Measurements from ENCODE around the gene ISCA2.
A peak's percentile ranks its signal among the peaks of the same experiment; 100 is the strongest.

The ISCA2 gene

DNA sequence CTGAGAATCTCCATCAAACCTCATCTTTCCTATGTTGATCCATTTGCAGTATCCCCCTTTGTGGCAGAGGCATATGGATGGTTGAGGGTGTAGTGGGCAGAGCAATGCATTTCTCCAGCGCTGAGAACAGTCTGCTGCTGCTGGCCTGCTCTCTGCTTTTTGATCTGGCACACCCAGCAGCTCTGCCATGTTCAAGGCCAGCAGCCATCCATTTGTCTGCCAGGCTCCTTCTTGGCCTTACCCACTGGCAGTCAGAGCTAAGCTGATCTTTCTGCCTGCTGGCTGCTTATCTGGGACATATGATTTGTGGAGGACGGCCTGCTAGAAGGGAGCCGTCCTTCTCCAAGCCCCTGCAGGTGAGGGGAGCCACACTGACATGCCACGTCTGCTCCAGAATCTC lies 17.5 kb upstream of the ISCA2 start:
- H3K9me3 ChIP-seq (ENCODE audit: insufficient read depth, low read length): no peaks in the 10 kb centered on the region
- H3K4me2 ChIP-seq (ENCODE audit: low read length): no peak overlapping the region
- no peak overlapping the region for H3K9ac ChIP-seq (ENCODE audit: low read length)
- H3K4me1 ChIP-seq (ENCODE audit: low read length): peaks cover 9% of the 10 kb centered on the region; the same call in 1 of the 2 replicates
- TF ChIP-seq, protein P1, sequence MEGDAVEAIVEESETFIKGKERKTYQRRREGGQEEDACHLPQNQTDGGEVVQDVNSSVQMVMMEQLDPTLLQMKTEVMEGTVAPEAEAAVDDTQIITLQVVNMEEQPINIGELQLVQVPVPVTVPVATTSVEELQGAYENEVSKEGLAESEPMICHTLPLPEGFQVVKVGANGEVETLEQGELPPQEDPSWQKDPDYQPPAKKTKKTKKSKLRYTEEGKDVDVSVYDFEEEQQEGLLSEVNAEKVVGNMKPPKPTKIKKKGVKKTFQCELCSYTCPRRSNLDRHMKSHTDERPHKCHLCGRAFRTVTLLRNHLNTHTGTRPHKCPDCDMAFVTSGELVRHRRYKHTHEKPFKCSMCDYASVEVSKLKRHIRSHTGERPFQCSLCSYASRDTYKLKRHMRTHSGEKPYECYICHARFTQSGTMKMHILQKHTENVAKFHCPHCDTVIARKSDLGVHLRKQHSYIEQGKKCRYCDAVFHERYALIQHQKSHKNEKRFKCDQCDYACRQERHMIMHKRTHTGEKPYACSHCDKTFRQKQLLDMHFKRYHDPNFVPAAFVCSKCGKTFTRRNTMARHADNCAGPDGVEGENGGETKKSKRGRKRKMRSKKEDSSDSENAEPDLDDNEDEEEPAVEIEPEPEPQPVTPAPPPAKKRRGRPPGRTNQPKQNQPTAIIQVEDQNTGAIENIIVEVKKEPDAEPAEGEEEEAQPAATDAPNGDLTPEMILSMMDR (IDR thresholded peaks at IDR 0.05; ENCODE audit: low read depth, low read length): no peak
- TF ChIP-seq EZH2phosphoT487 (IDR thresholded peaks at IDR 0.05; ENCODE audit: low read depth): no peak
- peaks cover 16% of the 10 kb centered on the region for H3K36me3 ChIP-seq (replicated peaks; ENCODE audit: low read depth, low read length)
- H3K27ac ChIP-seq (ENCODE audit: low read length): no peak overlapping the region
- no peak overlapping the region for H3K4me3 ChIP-seq (ENCODE audit: low read length)
- H3K79me2 ChIP-seq (ENCODE audit: low read length): no peaks in the 10 kb centered on the region
- no peaks in the 10 kb centered on the region for H3K27me3 ChIP-seq (ENCODE audit: low read depth, low read length)
- no peak overlapping the region for H2AFZ ChIP-seq (ENCODE audit: low read depth, low read length)
- H4K20me1 ChIP-seq (ENCODE audit: insufficient read depth, low read length): no peaks in the 10 kb centered on the region

DNA sequence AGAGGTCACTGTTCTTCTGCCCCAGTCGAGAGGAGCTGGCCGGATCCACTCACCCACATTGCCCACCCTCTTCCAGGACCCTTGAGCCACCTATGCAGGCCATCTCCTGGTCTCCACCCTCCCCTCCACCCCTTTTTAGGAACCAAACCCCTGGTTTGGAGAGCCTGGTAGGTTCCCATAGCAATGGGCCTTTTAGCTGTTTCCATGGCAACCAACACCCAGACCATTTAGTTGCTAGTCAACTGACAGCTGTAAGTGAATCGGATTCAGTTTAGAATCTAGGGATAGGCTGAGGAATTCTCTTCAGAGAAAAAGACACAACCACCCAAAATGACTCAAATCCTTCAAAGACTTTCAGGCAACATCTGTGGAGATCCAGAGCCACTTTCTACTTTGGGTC lies 17.0 kb upstream of the ISCA2 start:
- Histone ChIP-seq H3K4me2 (ENCODE audit: low read length) (no peak overlapping the region), H3K36me3 (replicated peaks; ENCODE audit: low read depth, low read length) (peaks cover 16% of the 10 kb centered on the region), H3K9me3 (ENCODE audit: insufficient read depth, low read length) (no peaks in the 10 kb centered on the region), H2AFZ (ENCODE audit: low read depth, low read length) (no peak overlapping the region), H3K79me2 (ENCODE audit: low read length) (no peaks in the 10 kb centered on the region), H3K27me3 (ENCODE audit: low read depth, low read length) (no peaks in the 10 kb centered on the region), H4K20me1 (ENCODE audit: insufficient read depth, low read length) (no peaks in the 10 kb centered on the region), H3K4me1 (ENCODE audit: low read length) (peaks cover 9% of the 10 kb centered on the region; the same call in 1 of the 2 replicates), H3K9ac (ENCODE audit: low read length) (no peak overlapping the region), H3K4me3 (ENCODE audit: low read length) (no peak overlapping the region), H3K27ac (ENCODE audit: low read length) (no peak overlapping the region)
- TF ChIP-seq EZH2phosphoT487 (IDR thresholded peaks at IDR 0.05; ENCODE audit: low read depth): no peak
- TF ChIP-seq, protein P1 (IDR thresholded peaks at IDR 0.05; ENCODE audit: low read depth, low read length): no peak

DNA sequence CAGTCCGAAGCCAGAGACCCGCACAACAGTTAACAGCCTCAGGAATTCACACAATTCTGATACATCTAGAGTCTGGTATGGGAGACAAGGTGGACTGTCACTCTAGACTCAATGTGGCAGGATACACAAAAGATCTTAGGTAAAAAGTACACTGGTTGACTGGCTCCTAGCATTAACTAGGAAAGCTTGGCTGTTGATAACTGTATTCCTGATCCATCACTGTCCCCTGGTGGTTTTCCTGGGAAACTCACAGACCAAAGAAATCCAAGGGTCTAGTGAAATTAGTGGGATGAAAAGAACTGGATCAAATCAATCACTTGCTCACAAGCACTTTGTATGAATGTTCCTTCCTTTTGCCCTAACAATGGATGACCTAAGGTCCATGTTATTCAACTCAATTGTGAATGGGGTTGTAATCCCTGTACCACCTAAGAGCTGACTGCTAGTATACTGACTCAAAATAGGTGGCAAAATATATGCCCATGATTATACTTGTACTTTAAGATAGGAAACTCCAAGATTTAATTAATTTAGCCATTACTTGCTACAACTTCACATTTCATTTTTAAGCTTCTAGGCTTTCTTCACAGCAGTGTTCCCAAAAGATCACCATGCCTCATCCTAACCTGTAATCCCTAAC lies 14.4 kb upstream of the ISCA2 start:
- H3K27ac ChIP-seq (ENCODE audit: low read length): no peak overlapping the region

GRCh38 chr14:74480046-74480445 lies 13.5 kb upstream of the ISCA2 start:
- no peak overlapping the region for H3K4me3 ChIP-seq (ENCODE audit: low read length)
- no peak overlapping the region for H3K4me2 ChIP-seq (ENCODE audit: low read length)
- no peaks in the 10 kb centered on the region for H4K20me1 ChIP-seq (ENCODE audit: insufficient read depth, low read length)
- TF ChIP-seq, protein P1 (IDR thresholded peaks at IDR 0.05; ENCODE audit: low read depth, low read length): no peak
- TF ChIP-seq EZH2phosphoT487 (IDR thresholded peaks at IDR 0.05; ENCODE audit: low read depth): no peak
- H3K27ac ChIP-seq (ENCODE audit: low read length): no peak overlapping the region
- no peaks in the 10 kb centered on the region for H3K9me3 ChIP-seq (ENCODE audit: insufficient read depth, low read length)
- peaks cover 14% of the 10 kb centered on the region for H3K36me3 ChIP-seq (replicated peaks; ENCODE audit: low read depth, low read length)
- H3K27me3 ChIP-seq (ENCODE audit: low read depth, low read length): no peaks in the 10 kb centered on the region
- no peak overlapping the region for H3K9ac ChIP-seq (ENCODE audit: low read length)
- H3K4me1 ChIP-seq (ENCODE audit: low read length): peaks cover 5% of the 10 kb centered on the region; the same call in 1 of the 2 replicates
- H2AFZ ChIP-seq (ENCODE audit: low read depth, low read length): no peak overlapping the region
- H3K79me2 ChIP-seq (ENCODE audit: low read length): no peaks in the 10 kb centered on the region

More for the DNA sequence above, 14.4 kb upstream of the ISCA2 start:
- Histone ChIP-seq H3K27me3 (ENCODE audit: low read depth, low read length) (no peaks in the 10 kb centered on the region), H3K9ac (ENCODE audit: low read length) (no peak overlapping the region), H3K4me3 (ENCODE audit: low read length) (no peak overlapping the region), H3K36me3 (replicated peaks; ENCODE audit: low read depth, low read length) (peaks cover 12% of the 10 kb centered on the region), H3K79me2 (ENCODE audit: low read length) (no peaks in the 10 kb centered on the region), H3K4me2 (ENCODE audit: low read length) (no peak overlapping the region), H4K20me1 (ENCODE audit: insufficient read depth, low read length) (no peaks in the 10 kb centered on the region), H3K9me3 (ENCODE audit: insufficient read depth, low read length) (no peaks in the 10 kb centered on the region), H3K4me1 (ENCODE audit: low read length) (peaks cover 5% of the 10 kb centered on the region; the same call in 1 of the 2 replicates), H2AFZ (ENCODE audit: low read depth, low read length) (no peak overlapping the region)
- TF ChIP-seq, protein P1 (IDR thresholded peaks at IDR 0.05; ENCODE audit: low read depth, low read length): peak; percentile 25
- no peak for TF ChIP-seq EZH2phosphoT487 (IDR thresholded peaks at IDR 0.05; ENCODE audit: low read depth)

Measured in OCI-LY3 (cell line).